Inflammatory macrophage treated with lipopolysaccharide for 1 hour (primary cell): ENCODE results near the gene NGEF.
A peak's percentile ranks its signal among the peaks of the same experiment; 100 is the strongest.

ENCODE experiments used
- DNase-seq, 2 donors: peaks; one replicate each; pipeline ENCODE4 v3.0.0-alpha.2; 2020 to 2022

The NGEF gene

DNA sequence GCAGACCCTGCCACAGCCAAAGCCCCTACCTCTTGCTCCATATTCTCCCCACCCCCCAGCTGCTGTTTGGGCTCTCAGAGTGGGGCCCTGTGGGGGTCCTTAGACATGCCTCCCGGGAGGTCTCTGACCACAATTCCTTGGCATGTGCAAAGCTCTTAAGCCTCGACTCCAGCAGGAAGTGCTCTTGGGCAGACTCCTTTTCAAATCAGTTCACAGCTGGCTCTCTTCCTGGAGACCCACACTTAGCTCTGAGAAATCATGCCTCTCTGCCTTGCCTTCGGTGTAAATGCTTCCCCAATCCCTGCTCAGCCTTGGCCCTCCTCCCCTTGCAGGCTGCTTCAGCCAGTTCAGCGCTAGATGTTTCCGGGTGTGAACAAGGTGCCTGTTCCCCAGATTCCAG lies 46.9 kb downstream of the NGEF start:
- DNase-seq: no peak

DNA sequence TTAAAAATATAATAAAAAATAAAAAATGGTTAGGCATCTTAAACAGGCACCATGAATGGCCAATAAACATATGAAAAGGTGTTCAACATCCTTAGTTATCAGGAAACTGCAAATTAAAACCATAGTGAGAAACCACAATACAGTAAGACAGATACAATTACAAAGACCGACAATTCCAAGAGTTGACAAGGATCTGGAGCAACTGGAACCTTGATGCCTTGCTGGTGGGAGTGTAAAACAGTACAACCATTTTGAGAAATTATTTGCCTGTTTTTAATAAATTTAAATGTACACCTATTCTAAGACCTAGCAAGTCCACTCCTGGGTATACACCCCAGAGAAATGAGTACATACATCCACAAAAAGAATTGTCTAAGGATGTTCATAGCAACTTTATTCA lies 49.1 kb downstream of the NGEF start:
- no peak for DNase-seq

DNA sequence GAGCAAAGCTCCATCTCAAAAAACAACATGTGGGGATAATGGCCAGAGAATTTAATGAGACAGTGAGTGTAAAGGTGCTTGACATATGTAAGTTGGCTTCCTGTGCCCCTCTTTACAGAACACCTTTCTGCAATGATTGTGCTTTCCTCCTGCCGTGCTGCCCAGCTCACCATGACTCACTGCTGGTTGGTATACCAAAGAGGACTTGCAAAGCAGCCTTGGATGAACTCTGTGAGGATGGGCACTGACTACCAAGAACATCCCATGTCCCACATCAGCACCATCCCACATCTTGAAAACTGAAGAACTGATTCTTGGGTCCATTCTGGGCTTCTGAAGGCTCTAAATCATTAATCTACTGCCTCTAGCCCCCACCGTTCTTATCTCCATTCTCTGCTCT lies 52.2 kb downstream of the NGEF start:
- DNase-seq: no peak

DNA sequence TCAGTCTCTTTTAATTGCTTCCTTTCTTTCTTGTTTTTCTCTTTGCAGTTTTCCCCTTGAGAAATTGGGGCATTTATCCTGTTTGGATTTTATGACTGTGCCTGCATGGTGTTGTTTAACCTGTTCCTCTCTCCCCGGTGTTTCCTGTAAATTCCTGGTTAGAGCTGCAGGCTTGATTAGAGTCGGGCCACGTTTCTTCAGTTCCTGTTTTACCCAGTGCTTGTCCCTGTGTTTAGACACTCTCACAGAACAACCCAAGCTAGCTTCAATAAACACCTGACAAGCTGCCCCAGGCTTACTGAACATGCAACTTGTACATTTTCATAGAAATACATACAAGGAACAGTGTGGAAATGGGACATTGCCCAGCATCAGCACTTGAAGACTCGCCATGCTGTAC lies 53.9 kb downstream of the NGEF start:
- no peak for DNase-seq

DNA sequence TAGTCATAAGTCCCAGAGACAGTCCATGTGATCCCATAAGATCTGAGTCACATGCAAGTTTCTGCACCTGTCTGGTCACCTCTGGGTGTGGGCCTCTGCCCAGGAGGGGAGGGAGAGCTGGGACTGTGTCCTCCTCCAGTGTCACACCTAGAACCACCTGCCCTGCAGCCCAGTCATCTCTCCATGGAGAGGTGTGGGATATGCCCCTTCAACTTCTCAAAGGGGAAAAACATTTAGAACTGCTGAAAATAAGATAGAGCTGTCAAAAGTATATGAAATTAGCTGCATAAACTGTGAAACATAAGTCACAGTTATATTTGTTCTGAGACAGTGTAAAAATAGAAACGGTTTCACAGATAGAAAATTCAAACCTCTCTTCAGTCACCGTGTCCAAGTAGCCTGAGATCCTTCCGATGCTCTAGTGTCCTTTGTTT lies 55.4 kb downstream of the NGEF start:
- DNase-seq: no peak

DNA sequence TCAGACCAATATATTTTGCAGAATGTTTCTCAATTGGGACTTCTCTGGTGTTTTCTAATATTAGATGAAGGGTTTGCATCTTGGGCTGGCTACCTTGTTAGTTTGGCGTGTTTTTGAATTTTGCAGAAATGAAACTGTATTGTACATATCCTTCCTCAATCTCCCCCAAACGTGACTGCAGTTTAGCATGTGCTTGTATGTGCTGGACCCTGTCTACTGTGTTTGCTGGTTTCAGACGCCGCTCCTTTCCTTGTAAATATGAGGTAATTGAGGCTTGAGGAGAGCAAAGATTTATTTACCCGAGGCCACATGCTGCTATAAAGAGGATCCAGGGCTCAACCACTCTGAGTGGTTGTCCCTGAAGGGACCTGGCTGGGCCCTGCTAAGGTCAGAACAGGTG lies 57.2 kb downstream of the NGEF start:
- DNase-seq: peak; percentile 11 to 23

DNA sequence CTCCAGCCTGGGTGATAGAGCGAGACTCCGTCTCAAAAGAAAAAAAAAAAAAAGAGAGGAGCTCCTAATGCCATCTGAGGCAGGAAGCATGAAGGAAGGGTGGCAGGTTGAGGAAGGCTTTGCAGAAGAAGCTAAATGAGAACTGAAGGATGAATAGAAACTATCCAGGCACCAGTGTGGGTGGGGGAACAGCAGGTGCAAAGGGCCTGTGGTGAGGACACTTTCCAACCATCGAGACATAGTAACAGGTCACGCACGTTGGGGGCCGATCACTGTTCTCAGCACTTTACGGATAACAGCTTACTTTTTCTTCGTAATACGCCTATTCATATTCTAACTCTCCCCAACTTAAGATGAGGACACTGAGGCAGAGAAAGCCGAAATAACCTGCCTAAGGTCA lies 58.4 kb downstream of the NGEF start:
- no peak for DNase-seq

DNA sequence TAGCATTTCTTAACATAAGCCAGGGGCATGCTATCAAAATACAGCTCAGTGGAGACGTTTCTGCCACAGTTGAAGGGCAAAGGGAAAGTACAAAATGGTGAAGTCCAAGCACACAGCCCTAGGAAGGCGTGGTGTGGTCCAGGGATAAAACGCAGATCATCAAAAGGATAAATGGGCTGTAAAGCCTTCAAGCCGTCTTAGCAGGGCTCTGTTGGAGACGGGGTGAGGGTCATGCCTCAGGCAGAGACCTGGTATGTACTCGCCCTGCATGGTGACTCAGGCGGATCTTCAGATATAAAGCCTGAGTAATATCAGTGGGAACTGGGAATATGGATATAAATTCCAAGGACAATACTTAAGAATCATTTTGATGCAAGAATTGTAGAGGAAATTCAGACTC lies 61.2 kb downstream of the NGEF start:
- DNase-seq: no peak

DNA sequence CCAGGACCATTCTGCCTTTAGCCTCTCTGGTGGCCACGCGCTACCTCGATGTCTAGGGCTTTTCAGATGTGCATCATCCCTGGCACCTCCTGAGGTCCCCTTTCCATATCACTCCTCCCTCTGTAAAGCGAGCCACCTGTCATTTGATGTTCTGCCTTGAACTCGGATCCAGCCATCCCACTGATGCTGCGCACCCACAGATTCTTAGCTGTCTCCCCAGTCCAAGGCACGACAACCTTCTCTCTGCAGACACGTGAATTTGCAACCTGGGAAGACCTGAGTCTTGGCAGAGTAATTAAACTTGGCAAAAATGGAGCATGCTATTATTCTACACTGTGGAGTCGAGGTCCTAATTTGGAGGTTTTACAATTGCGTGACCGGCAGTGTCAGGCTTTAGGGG lies 61.9 kb downstream of the NGEF start:
- no peak for DNase-seq

DNA sequence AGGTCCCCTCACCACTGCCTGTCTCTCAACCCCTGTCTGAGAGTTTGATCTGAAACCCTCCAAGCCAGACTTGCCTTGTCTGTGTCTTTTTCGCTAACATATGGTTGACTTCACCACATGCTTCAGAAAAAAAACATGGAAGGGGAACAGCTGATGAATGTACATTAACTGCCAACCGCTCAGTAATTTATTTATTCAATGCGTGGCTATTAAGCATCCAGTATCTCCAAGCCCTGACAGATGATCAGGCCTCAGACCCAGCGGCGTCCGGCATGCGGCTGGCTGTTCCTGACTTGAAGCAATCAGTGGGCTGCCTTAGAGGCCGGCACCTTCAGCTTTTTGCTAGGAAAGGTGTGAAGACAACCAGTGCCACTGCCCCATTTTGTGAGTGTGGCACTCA lies 62.3 kb downstream of the NGEF start:
- DNase-seq: no peak

DNA sequence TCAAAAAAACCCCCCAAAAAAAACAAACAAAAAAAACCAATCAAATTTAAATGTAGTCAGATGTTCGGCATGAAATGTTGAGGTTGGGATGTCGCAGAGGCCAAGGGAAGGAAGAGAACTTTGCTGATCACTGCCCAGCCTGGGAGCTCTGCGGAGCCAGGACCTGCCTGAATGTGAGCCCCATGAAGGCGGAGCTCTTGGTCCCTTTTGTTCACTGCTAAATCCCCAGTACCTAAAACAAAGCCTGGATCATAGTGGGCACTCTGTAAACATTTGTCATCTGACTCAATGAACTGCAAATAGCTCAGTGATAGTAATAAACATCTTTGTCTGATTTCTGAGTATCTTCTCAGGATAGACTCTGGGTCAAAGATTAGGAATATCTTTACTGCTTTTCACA lies 64.0 kb downstream of the NGEF start:
- no peak for DNase-seq

DNA sequence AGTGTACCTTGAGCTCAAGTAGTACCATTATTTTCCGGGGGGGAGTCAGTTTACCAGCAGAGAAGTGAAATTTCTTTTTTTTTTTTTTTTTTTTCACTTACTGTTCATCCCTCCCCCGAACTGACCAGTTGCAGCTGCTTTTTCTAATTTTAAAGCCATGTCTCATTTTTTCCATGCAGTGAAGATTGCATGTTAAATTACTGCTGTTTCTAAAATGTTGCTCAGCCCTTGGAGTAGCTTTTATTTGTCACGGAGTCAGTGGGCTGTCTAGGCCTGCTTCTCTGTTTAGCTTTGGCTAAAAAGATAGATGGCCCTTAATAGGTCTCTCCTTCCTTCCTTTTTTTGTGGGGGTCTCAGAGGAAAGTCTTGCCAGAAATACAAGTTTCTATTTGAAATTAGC lies 70.2 kb downstream of the NGEF start:
- no peak for DNase-seq

DNA sequence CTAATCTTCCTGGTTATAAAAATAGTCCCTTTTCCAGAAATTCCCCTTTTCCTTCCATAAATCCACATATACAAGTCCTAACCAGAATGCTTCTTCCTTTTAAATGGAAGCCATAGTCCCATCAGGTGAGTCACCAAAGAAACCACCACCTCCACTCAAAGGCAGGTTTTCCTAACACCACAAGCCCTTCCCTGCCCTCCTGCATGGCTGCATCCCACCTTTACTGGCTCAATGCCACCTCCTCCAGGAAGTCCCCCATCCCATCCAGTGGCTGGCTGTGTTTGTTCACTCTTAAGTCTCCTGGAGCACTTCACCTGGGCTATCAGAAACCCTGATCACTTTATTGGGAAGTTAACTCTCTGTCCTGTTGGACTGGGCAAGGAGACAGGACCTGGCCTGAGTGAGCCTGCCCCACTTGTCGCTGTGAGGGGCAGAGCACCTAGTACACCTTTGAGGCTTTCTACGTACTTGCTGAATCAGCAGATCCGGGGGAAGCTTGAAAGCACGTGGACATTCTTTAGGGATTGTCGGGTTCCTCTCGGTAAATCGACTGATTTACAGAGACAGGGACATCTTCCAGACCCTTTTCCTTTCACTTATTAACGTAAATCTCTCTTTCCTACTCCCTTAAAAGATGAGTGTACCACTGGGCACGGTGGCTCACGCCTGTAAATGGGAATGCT lies 71.0 kb downstream of the NGEF start:
- no peak for DNase-seq

DNA sequence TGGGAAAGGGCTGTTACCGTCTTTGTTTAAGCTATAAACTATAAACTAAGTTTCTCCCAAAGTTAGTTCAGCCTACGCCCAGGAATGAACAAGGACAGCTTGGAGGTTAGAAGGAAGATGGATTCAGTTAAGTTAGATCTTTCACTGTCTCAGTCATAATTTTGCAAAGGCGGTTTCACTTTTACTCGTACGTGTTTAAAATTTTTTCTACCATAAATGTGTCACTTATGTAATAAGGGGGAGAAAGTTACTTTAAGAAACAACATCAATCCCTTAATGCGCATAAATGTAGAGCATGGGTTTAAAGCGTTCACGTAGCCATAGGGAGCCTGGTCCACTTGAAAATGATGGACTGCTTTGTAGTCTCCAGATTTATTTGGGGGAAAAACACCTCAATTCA lies 71.7 kb downstream of the NGEF start:
- DNase-seq: no peak

DNA sequence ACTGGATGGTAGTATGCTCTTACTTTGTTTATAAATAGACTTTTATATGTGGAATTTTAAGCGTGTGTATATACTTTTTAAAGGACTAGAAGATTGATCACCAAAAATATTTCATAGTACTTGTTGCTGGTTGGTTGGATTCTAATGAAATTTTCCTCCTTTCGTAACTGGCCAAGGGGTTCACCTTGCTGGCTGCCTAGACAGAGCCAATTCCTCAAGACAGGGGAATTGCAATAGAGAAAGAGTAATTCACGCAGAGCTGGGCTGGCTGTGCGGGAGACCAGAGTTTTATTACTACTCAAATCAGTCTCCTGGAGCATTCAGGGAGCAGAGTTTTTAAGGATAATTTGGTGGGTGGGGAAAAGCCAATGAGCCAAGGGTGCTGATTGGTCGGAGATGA lies 72.3 kb downstream of the NGEF start:
- no peak for DNase-seq

DNA sequence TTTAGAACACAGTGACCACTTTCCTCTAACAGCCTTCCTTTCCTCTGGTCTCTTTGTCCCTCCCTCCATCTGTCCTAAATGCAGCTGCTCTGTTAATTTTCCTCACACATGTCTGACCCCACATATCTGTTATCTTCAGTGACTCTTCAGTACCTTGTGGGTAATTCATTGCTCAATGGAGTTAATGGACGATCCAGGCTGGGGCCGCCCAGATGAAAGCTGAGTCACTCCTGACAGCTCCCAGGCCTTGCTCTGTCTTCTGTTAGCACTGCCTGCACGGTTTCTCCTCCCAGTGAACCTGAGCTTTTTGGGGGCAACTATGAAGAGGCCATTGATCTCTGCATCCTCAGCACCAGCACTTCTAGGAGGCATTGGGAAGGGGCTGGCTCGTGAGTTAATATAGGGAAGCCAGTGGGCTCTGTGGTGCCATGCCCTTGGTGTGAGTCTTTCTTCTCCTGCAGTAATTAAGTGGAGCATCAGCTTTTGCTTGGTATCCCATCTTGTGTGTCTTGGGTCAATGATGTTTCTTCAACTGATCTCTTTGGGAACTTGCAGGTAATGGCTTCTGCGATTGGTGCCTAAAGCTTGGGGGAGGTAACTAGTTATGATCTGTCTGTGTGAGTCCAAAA lies 75.7 kb downstream of the NGEF start:
- DNase-seq: no peak

DNA sequence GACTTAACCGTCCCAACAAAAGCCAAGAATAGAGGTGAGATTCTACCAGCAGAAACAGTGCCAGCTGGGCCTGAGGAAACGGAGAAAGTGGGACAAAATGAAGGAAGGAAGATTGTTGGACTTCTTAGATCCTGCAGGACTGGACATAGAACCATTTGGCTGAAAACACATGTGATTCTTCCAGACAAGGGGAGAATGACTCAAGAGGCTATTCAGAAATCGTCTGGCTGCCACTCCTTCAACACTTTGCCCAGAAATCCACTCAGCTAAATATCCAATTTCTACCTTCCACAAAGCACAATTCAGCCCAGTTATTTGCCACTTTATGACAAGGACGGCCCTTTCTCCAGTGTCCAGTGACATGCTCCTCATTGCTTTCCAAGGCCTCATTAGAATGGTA lies 81.4 kb downstream of the NGEF start:
- no peak for DNase-seq

DNA sequence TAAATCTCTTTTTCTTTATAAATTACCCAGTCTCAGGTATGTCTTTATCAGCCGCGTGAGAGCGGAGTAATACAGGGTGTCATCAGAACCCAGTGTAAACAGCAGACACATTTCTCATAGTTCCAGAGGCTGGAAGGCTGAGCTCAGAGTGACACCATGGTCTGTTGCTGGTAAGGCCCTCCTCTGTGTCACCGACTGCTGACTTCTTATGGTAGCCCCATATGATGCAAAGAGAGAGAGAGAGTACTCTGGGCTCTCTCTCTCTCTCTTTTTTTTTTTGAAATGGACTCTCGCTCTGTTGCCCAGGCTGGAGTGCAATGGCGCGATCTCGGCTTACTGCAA lies 83.0 kb downstream of the NGEF start:
- DNase-seq: peak in 1 of 2 donors; percentile 10

DNA sequence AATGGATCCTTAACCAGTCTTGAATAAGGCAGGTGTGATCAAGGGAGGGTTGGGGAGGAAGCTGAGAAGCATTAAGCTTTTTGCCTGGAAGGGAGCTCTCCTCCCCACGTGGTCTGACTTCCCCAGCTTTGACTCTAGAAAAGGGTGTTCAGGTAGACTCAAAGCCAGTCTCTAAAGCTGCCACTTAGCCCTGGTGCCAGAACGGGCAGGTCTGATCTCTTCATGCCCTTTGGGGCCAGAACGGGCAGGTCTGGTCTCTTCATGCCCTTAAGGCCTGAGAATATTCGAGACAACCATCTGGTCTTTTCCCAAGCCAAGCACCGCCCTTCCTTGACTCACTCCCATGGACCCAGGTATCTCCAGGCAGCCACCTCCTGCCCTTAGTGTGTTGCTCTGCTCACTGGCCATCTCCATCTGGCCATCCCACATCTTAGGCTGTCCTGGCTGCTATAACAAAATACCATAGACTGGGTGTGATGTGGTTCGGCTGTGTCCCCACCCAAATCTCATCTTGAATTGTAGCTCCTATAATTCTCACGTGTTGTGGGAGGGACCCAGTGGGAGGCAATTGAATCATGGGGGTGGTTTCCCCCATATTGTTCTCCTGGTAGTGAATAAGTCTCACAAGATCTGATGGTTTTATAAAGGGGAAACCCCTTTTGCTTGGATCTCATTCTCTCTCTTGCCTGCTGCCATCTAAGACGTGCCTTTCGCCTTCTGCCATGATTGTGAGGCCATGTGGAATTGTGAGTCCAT lies 83.6 kb downstream of the NGEF start:
- peak in 1 of 2 donors; percentile 26 for DNase-seq

DNA sequence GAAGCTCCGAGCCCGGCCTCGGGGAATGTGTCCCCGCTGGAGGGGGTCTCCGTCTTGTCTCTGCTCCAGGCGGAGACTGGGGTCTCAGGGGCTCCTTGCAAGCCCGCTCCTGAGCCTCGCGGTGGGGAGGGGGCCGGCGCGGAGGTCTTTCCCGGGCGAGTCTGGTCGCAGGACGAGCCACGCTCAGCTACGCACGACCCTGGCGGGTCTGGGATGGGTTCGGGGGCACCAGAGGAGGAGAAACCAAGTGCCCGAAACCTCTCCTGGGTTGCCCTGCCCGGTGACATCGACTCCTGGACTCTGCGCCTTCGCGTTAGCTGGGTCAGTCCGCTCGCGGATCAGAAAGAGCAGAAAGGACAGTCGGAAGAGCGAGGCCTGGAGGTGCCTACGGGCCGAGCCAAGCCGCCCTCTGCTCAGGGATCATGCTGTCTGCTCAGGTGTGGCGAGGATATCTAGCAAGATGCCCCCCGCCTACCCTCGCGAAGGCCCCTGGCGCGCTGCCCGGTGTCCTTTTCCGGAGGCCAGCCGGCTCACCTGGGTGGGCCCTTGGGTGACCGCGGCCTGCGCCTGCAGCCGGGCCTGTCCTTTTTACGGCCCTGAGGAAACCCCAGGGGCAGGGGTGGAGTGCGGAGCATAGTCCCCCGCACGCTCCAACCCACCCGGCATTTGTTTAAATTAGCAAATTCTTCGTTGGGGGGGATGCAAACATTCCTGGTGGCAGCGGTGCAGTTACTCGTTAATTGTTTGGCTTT lies 84.3 kb downstream of the NGEF start:
- DNase-seq: no peak

DNA sequence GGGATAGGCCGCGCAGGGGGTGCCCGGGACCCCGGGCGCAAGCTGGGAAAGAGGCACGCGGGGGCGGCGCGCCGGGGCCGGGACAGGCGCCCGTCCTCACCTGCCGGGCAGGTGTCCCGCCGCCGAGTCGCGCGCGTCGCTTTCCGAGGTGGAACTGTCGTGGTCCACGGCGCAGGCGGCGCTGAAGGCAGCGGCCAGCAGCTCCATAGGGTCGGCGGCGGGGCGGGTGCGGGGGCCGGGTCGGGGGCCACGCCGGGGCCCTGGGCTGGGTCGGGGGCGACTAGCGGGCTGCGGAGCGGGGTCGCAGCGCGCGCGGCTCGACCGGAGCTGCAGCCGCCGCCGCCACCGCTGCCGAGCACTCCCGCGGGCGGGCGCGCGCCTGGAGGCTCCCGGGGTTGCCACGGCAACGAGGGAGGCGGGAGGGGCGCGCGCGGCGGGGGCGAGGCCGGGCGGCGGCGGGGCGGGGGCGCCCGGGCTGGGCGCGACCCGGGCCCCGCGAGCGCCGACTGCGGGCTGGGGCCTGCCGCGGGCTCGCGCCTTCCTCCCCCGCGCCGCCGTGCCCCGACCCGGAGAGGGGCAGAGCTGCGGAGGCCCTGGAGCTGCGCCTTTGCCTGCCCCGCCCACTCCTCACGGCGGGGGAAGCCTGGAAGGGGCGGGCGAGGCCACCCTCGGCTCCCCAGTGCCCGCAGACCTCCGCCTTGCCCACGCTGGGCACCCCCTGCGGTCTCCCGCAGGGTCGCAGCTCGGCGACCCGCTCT lies 85.1 kb downstream of the NGEF start:
- no peak for DNase-seq

DNA sequence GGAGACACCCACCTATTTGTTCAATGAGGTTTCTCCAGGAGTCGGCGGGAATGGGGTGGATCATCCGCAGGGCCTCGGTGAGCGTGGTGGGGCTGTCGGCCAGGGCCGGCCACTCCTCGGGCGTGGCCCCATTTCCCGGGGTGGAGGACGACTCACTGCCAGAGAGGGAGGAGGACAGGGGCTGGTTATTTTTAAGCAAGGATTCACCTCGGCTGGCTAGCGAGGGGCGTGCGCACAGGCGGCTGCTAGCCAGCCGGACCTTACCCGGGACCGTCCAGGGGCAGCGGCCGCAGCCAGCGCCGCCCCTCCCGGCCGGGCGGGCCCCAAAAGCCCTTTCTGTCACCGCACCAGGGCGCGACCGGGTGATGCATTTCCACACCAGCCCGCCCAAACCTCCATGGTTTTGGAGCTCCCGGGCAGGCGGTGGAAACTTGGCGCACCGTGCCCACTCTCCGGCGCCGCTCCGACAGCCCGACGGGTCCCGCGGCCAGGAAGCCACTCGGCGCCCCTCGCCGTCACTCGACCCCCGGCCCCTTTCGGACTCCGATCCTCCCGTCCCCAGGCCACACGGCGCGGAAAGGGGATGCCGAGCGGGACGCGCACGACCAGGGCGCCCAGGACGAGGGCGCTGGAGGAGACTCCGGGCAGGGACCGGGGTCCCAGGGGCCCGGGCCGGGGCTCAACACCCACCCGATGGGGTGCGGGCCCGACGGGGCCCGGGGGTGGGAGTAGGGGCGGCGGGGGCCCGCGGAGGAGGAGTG lies 85.8 kb downstream of the NGEF start:
- no peak for DNase-seq
